RKO (cell line): ENCODE data around the gene RPL18A.

ENCODE experiments used
- DNase-seq: peaks from one replicate; pipeline ENCODE4 v3.0.0-alpha.2; 2016; ENCODE audit warnings: low spot score

Gene RPL18A

DNA sequence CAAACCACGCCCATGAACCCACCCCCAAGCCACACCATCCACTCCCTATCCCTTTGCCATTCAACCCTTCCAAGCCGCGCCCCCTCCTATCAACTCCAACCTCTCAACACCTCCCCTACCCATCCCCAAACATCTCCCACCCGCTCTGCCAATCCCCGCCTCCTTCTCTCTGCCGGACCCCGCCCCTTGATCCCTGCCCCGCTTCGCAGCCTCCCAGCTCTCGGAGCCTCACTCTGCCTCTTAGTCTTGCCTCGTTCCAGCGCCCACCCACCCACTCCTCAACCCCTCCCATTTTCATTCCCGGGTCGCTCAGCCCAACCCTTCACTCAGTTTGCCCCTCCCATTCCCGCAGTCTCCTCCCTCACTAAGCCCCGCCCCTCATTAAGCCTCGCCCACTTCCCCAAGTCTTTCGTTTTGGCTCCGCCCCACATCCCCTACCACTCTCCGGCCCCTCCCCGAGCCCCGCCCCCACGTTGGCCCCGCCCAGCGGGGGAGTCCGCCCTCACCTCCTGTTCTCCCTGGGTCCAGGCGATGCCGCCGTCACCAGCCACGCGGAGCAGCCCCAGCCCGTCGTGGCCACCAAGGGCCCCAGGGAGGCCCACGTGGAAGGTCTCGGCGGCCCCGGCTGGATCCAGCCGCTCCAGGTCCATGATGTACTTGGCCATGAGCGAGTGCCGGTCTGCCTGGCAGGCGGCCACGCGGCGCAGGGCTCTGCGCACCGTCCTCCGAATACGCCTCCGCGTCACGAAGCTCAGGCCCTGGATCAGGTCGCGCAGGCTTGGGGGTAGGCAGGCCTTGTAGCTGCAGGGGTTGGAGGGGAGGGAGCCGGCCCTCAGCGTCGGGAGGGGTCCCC lies 17.7 kb upstream of the RPL18A start:
- DNase-seq, result peak; percentile 88

GRCh38 chr19:17842663-17843291 lies 16.9 kb upstream of the RPL18A start:
- DNase-seq, result peak; percentile 49

- no peak for DNase-seq
These were observed 16.4 kb upstream of the RPL18A start for GRCh38 chr19:17843292-17843827.

DNA sequence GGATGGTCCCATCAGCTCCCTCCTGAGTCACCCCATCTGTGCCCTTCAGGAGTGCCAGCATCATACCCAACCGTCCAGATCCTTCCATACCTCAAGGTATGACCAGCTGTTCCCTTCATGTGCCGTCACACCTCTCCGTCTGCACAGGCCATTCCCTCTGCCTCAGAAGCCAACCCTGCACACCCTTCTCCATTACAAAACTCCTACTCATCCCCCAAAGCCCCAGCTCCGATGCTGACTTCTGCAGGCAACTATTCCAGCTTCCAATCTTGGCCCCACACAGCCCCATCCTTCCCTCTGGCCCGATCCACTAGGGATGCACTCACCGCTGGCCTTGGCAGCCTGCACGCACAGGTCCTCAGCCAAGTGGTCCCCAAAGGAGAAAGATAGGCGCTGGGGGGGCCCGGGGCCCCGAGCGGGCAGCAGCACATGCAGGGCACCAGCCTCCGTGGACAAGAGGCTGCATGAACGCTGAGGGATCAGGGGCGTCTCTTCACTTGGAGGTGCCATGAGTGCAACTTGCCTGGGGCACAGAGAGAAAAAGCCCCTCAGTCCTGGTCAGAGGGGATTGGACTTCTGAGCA lies 15.7 kb upstream of the RPL18A start:
- no peak for DNase-seq

- DNase-seq, result no peak
These were observed 13.6 kb upstream of the RPL18A start for GRCh38 chr19:17846146-17846545.

DNA sequence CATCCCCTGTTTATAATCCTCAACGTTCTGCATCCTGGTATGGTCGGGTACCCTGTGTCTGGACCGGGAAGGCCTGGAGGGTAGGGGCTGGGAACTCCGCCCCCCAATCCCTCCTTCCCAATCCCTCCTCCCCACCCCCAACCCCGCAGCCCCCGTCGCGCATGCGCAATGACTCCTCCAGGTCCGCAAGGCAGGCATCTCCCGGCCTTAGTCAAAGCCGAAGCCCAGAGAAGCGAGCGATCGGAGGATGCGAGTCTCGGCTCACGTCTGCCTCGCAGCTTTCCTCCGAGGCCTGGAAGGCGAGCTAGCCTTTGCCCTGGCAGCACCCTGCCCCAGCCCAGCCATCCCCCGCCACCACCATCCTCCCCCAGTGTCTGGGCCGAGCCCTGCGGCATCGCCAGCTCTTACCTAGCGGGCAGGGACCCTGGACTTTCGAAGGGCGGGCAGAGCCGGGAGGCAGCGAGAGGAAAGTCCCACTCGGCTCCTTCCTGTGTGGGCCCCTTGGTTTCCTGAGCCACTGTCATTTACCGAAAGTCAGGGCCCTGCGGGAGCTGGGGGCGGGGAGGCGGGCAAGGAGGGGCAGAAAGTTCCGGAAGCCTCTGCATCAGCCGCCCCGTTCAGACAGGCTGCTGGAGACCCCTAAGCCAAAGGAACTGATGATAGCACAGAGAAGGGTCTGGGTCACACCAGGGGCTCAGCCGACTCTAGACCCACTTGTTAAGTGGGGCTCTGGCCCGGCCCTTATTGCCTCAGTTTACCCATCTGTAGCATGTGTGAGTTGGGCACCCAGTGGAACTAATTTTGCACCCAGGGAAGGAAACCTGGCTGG lies 12.0 kb upstream of the RPL18A start, which contains the start of gene JAK3:
Gene JAK3 (minus strand): TSS at position 445 of the 829 bp plus-strand sequence. CDS start 3,565 bp downstream, outside the sequence.
- DNase-seq, result no peak

- no peak for DNase-seq
These were observed 11.0 kb upstream of the RPL18A start for GRCh38 chr19:17848595-17849292.

- DNase-seq, result no peak
These were observed 5.6 kb upstream of the RPL18A start for GRCh38 chr19:17854061-17854460.

DNA sequence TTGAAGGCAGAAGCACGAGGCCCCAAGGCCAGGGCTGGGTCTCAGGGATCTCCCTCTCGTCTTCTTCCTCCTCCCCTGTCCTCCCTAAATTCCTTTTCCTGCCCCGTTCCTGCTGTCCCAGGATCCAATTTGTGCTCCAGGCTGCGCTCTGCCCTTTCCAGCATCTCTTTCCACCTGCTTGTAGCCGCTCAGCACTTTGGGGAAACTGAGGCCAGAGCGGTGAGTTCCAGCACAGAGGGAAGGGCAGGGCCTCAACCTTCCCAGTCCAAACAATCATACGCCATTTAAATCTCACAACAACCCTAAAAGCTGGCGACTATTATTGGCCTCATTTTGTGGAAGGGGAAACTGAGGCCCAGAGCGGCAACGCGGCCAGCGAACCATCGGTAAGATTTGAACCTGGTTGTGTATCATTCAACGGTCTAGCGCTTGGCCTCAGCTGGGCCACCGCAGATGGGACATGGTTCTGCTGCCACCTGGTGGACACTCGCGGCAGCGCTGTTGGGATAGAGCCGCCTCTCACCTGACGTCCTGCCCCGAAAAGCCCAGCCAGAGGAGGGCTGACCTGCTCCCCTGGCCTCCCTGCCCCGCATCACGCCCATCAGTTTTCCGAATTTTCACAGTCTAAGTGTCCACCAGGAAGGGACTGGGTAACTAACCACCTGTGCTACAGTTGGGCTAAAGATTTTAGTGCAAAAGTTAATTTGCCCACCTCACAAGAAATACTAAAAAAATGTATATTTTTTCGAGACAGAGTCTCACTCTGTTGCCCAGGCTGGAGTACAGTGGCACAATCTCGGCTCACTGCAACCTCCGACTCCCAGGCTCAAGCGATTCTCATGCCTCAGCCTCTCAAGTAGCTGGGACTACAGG lies 4.2 kb upstream of the RPL18A start:
- peak; percentile 73 for DNase-seq

DNA sequence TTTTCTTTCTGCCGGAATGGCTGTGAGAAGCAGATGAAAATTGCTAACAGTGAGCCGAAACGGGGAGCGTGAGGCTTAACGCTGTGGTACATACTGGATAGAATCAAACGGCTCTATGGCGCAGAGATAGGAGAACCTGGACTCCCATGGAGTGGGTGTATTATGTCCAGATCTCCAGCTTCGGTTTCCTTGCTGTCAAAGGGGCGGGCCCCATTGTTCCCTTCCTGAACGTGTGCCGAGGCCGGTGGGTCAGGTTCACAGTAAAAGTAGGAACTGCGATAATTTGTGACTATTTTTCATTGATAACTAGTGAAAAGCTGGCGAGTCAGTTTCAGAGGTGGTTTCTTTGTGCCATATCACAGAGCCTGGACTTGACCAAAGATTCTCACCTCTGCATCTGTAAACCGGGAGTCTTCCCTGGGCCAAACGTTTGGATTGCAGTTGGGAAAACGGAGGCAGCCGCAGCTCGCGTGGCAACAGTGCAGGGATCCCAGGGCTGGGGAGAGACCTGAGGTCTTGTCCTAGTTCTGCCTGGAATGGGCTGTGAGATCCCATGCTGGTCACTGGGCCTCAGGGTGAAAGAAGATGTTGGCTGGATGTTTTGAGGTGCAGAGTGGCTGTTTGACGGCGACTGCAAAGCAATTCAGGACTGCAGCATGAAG lies 752 bp downstream of the RPL18A start:
- DNase-seq, result no peak

- no peak for DNase-seq
These were observed 1.3 kb downstream of the RPL18A start for GRCh38 chr19:17860993-17861360.

GRCh38 chr19:17861542-17862402 lies 2.1 kb downstream of the RPL18A start:
- DNase-seq, result no peak

DNA sequence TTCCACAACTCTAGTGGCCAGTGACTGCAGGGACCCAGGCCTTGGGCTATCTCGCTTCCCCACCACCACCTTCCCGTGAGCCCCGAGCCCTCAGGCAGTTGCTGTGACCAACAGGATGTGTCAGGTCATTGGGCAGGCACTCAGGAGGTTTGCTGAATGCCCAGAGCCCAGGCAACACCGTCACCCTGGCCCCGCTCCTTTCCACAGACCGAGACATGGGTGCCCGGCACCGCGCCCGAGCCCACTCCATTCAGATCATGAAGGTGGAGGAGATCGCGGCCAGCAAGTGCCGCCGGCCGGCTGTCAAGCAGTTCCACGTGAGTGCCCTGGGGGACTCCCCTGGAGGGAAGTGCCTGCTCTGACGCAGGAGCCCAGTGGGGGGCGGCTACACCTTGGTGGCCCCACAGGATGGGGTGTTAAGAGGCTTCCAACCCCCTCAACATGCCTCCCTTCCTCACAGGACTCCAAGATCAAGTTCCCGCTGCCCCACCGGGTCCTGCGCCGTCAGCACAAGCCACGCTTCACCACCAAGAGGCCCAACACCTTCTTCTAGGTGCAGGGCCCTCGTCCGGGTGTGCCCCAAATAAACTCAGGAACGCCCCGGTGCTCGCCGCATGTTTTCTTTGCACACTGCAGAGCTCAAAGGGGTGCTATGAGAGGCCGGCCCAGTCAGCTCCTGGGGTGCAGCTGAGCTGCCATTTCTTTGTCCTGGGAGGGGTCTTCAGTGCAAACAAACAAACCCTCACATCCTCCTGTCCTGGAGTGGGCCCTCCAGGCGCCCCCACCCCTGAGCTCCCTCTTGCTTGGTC lies 3.2 kb downstream of the RPL18A start:
- no peak for DNase-seq

- no peak for DNase-seq
These were observed 3.9 kb downstream of the RPL18A start for GRCh38 chr19:17863520-17864182.

DNA sequence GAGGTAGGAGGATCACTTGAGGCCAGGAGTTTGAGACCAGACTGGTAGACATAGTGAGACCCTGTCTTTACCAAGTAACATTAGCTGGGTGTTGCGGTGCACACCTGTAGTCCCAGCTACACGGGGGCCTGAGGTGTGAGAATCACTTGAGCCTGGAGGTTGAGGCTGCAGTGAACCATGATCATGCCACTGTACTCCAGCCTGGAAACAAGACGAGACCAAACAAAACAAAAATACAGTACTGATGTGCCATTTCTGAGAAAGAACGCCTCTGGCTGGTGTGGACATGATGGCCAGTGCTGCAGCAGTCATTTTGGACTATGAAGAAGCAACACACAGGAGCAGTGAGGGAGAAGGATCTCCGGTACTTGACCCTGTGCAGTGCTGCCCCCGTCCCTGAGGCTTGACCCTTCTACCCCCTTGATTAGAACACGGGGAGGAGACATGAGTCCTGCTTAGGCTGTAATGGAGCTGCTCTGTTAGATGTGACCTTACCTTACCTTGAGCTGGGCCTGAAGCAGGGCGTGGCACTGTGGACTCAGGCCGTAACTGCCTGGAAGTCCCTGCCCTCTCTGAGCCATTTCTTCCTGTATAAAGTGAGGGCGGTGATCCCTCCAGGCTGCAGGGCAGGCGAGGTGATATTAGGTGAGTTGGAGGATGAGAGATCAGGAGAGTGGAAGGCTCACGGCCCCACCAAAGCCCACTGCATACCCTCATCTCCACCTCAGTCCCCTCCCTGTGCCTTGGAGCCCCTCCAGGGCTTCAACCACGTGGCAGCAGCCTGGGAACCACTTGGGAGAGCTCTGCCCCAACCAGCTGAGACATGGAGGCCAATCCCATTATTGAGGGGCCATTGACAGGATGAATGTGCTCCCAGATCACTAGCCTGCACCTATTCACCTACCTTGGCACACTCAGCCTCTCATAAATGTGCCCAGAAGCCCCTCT lies 5.9 kb downstream of the RPL18A start:
- DNase-seq, result peak; percentile 44

DNA sequence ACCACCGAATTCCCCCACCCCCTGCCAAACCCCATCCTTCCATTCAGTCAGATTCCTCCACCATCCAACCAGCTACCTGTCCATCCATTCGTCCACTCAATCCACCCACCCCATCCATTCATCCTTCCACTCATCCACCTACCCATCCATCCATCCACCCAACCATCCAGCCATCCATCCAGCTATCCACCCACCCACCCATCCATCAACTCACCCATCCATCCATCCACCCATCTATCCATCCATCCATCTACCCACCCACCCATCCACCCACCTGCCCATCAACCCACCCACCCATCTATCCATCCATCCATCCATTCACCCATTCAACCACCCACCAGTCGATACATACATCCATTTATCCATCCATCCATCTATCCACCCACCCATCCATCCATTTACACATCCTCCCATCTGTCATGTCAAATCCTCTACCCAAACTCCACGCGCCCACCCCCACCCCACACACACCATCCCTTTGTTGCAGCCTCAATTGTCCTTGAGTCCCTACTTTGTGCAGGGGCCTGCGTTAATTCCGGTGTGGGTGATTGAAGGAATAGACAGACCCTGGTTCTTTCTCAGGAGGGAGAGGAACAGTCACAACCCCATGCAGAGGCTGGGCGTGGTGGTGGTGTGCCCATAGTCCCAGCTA lies 6.7 kb downstream of the RPL18A start:
- no peak for DNase-seq
